A673 (cell line): ENCODE results near the gene SIK1. TPM values are rescaled to one million over a fixed set of nuclear protein-coding genes. Genes with fewer than 3 reads are reported as not detected.

Experiments
- BruUV-seq: library from RNA; stranded (reverse); fragments of 400-500 nt; replicated peaks from 2 replicates; lab custom pipeline; 2021; lab: Mats Ljungman, UMichigan
- CTCF ChIA-PET: fragments of 300-600 bp; sonication (Branson Sonifier 250); formaldehyde crosslinking; loops from one replicate; lab custom pipeline; 2022; ENCODE audit warnings: antibody characterized with exemption; lab: Charles Lee
- POLR2A ChIA-PET: fragments of 300-600 bp; sonication (Branson Sonifier 250); formaldehyde crosslinking; loops from one replicate; lab custom pipeline; 2022; ENCODE audit warnings: antibody characterized with exemption; ENCODE audit not compliant: low non-redundant PET; lab: Charles Lee
- DNase-seq: peaks from one replicate; pipeline ENCODE4 v3.0.0-alpha.2; 2015; ENCODE audit warnings: low spot score
- H3K27ac ChIP-seq: fragments of 200-600 bp; sonication (generic); 2 replicates; pipeline ENCODE4 v1.5.1; 2016; ENCODE audit warnings: mixed run types, low read depth, mild to moderate bottlenecking, mixed read lengths, antibody characterized with exemption, low read length; ENCODE audit not compliant: poor library complexity, severe bottlenecking
- H3K27me3 ChIP-seq: fragments of 200-600 bp; sonication (generic); replicated peaks from 2 replicates; pipeline ENCODE4 v1.6.1; 2017; ENCODE audit warnings: mixed run types, low read depth, mild to moderate bottlenecking, mixed read lengths, antibody characterized with exemption, low read length; ENCODE audit not compliant: insufficient read depth, poor library complexity
- H3K36me3 ChIP-seq: fragments of 200-600 bp; sonication (generic); 2 replicates; pipeline ENCODE4 v1.6.1; 2016; ENCODE audit warnings: mixed run types, mild to moderate bottlenecking, mixed read lengths, antibody characterized with exemption, low read length; ENCODE audit not compliant: insufficient read depth, poor library complexity, severe bottlenecking
- H3K4me1 ChIP-seq: fragments of 200-600 bp; sonication (generic); 2 replicates; pipeline ENCODE4 v1.6.1; 2017; ENCODE audit warnings: mixed run types, mild to moderate bottlenecking, mixed read lengths, antibody characterized with exemption, low read length; ENCODE audit not compliant: insufficient read depth, poor library complexity, severe bottlenecking
- H3K4me3 ChIP-seq: fragments of 200-600 bp; sonication (generic); 2 replicates; pipeline ENCODE4 v1.5.1; 2016; ENCODE audit warnings: low read depth, mixed run types, mild to moderate bottlenecking, mixed read lengths, low read length; ENCODE audit not compliant: poor library complexity, severe bottlenecking
- H3K9me3 ChIP-seq: fragments of 200-600 bp; sonication (generic); 2 replicates; pipeline ENCODE4 v1.6.1; 2016; ENCODE audit warnings: mixed run types, low read depth, mild to moderate bottlenecking, mixed read lengths, antibody characterized with exemption, low read length; ENCODE audit not compliant: poor library complexity, severe bottlenecking
- EZH2 ChIP-seq: fragments of 200-600 bp; sonication (generic); IDR thresholded peaks from 2 replicates; pipeline ENCODE4 v1.6.1; 2017; ENCODE audit warnings: borderline replicate concordance, low read depth, mild to moderate bottlenecking, mixed read lengths, antibody characterized with exemption, low read length; ENCODE audit not compliant: poor library complexity, severe bottlenecking
- intact Hi-C: fragments of 100-400 bp; cut with micrococcal nuclease; formaldehyde crosslinking; loops from one replicate; pipeline ENCODE4 v1.10.0; 2022; ENCODE audit not compliant: unreplicated experiment
- total RNA-seq: library from RNA; stranded (reverse); gene quantifications from 2 replicates; pipeline ENCODE4 v1.2.3, GENCODE V29; 2021
- TF ChIP-seq, protein P1 (sequence below): fragments of 300-800, 200-600 bp; sonication (generic); conservative IDR thresholded peaks from 2 replicates; pipeline ENCODE4 v1.5.1; 2017; ENCODE audit warnings: low read depth, mild to moderate bottlenecking, antibody characterized with exemption, low read length, moderate library complexity, mixed read lengths

SIK1 gene
- total RNA-seq, 1 experiment from 2014 or later: 4.2 TPM

- no peak for DNase-seq
- no peaks in the 10 kb centered on the region for H3K36me3 ChIP-seq
- no peak overlapping the region for H3K27ac ChIP-seq
- no peaks in the 10 kb centered on the region for H3K27me3 ChIP-seq
- no peak overlapping the region for H3K4me3 ChIP-seq
- BruUV-seq: no TSS peak
- ChIA-PET CTCF (no interaction called here), POLR2A (no interaction called here)
- peaks cover 19% of the 10 kb centered on the region for H3K4me1 ChIP-seq
- H3K9me3 ChIP-seq: no peaks in the 10 kb centered on the region
- no peak for TF ChIP-seq EZH2
- TF ChIP-seq, protein P1, sequence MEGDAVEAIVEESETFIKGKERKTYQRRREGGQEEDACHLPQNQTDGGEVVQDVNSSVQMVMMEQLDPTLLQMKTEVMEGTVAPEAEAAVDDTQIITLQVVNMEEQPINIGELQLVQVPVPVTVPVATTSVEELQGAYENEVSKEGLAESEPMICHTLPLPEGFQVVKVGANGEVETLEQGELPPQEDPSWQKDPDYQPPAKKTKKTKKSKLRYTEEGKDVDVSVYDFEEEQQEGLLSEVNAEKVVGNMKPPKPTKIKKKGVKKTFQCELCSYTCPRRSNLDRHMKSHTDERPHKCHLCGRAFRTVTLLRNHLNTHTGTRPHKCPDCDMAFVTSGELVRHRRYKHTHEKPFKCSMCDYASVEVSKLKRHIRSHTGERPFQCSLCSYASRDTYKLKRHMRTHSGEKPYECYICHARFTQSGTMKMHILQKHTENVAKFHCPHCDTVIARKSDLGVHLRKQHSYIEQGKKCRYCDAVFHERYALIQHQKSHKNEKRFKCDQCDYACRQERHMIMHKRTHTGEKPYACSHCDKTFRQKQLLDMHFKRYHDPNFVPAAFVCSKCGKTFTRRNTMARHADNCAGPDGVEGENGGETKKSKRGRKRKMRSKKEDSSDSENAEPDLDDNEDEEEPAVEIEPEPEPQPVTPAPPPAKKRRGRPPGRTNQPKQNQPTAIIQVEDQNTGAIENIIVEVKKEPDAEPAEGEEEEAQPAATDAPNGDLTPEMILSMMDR: no peak
- intact Hi-C loops: no loop called here
Measured at GRCh38 chr21:43370888-43371570, 55.9 kb downstream of the SIK1 start.

GRCh38 chr21:43370091-43370658, 56.8 kb downstream of the SIK1 start:
- H3K36me3 ChIP-seq: no peaks in the 10 kb centered on the region
- ChIA-PET CTCF (no interaction called here), POLR2A (no interaction called here)
- no peak overlapping the region for H3K27ac ChIP-seq
- no TSS peak for BruUV-seq
- peaks cover 19% of the 10 kb centered on the region for H3K4me1 ChIP-seq
- H3K4me3 ChIP-seq: no peak overlapping the region
- DNase-seq: peak; percentile 34
- intact Hi-C loops: no loop called here
- TF ChIP-seq, protein P1: no peak
- no peak for TF ChIP-seq EZH2
- H3K27me3 ChIP-seq: no peaks in the 10 kb centered on the region
- no peaks in the 10 kb centered on the region for H3K9me3 ChIP-seq

DNA sequence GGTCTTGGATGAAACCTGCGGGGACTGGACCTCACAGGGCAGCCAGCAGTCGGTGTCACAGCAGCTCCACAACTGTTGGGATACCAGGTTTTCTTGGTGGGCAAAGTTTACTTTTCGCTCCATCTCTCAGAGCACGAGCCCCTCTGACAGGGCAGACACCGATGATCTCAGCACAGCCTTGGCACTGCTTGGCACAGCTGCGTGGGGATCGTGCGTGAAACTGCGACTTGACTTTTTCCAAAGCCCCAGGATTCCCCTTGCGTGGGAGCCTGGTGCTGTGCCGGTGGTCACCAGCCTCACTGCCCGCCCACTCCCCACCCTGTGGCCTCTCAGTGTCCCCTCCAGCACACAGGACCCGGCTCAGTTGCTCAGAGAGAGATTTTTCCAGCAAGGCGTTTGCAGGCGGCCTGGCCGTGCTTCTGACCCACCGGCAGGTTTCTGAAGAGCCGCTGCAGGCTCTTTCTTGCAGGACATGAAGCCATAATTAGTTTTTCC, 57.3 kb downstream of the SIK1 start:
- CTCF ChIA-PET: no interaction called here
- intact Hi-C loops: no loop called here
- Histone ChIP-seq H3K27ac (no peak overlapping the region), H3K4me3 (no peak overlapping the region), H3K9me3 (no peaks in the 10 kb centered on the region), H3K27me3 (no peaks in the 10 kb centered on the region), H3K4me1 (peaks cover 19% of the 10 kb centered on the region), H3K36me3 (no peaks in the 10 kb centered on the region)
- BruUV-seq: no TSS peak
- no peak for TF ChIP-seq EZH2
- TF ChIP-seq, protein P1: no peak
- POLR2A ChIA-PET: no interaction called here
- DNase-seq: no peak
